Measurements from ENCODE around the gene APBB1IP. TPM values are rescaled to one million over a fixed set of nuclear protein-coding genes. Genes with fewer than 3 reads are reported as not detected.

APBB1IP gene
- total and polyA plus RNA-seq, 2 of the 8 experiments (the other 6 are each of a cell fraction or from before 2014, with no cell fraction given): 0.05 TPM; not detected in 1

- TF ChIP-seq CHD7 (IDR thresholded peaks at IDR 0.05; ENCODE audit: insufficient replicate concordance, low read length) (no peak), SIX5 (IDR thresholded peaks at IDR 0.05; ENCODE audit: low read depth, low read length) (no peak), CTBP2 (IDR thresholded peaks at IDR 0.05; ENCODE audit: borderline replicate concordance, insufficient read depth, insufficient read length, low read length) (no peak), POLR2A (IDR thresholded peaks at IDR 0.05; ENCODE audit: control extremely low read depth in 1 of 2, low read depth in 2 of 2, low read length in 2 of 2) (no peak), ZNF274 (IDR thresholded peaks at IDR 0.05; ENCODE audit: borderline replicate concordance, extremely low read depth, low read length) (no peak), SP4 (IDR thresholded peaks at IDR 0.05; ENCODE audit: low read length) (no peak)
Observed at GRCh38 chr10:26463986-26464385, 25.8 kb downstream of the APBB1IP start (continued).

Measured in H1 (cell line).